ENCODE measurements around the gene INKA2.
"Not testable (repeated sequence)": the region's sequence is repeated elsewhere in the genome, so short reads cannot be mapped to it uniquely, and the experiment has no call there.

INKA2 gene

DNA sequence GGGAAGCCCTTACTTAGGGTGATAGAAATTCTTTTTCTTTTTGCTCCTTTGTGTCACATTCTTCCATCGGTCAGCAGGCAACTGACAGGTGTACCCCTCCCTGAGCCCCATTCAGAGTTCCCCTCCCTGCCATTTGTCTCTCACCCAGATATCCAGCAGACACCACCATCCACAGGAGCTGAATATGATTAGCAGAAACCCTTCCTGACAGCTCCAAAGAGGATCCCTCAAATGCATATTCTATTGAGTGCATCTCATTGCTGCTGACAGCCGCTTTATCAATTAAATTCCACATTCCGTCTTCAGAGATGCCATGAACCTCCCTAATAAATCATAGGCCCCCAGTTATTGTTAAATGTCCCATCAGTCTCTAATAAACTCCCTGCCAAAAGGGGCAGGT lies 10.4 kb upstream of the INKA2 start:
- DNase-seq, result no peak

- DNase-seq, result peak; percentile 20
These were observed 8.8 kb upstream of the INKA2 start for GRCh38 chr1:111747947-111748346.

- peak; percentile 70 for DNase-seq
These were observed 8.1 kb upstream of the INKA2 start for GRCh38 chr1:111747282-111747734.

DNA sequence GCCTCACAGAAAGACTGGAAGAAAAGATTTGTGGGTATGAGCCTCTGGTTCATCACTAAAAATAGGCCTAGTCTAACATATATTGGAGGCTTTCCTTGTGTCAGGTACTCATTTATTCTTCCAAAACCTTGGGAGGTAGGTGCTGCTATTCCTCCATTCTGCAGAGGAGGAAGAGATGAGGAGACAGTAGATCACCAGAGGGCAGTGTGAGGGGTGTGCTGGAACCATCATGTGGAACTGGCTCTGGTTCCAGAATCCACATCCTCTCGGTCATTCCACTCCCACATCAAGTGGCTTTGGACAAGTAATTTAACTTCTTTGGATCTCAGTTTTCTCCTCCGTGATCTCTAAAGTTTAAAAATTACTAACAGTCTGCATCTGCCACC lies 7.4 kb upstream of the INKA2 start:
- no peak for DNase-seq

DNA sequence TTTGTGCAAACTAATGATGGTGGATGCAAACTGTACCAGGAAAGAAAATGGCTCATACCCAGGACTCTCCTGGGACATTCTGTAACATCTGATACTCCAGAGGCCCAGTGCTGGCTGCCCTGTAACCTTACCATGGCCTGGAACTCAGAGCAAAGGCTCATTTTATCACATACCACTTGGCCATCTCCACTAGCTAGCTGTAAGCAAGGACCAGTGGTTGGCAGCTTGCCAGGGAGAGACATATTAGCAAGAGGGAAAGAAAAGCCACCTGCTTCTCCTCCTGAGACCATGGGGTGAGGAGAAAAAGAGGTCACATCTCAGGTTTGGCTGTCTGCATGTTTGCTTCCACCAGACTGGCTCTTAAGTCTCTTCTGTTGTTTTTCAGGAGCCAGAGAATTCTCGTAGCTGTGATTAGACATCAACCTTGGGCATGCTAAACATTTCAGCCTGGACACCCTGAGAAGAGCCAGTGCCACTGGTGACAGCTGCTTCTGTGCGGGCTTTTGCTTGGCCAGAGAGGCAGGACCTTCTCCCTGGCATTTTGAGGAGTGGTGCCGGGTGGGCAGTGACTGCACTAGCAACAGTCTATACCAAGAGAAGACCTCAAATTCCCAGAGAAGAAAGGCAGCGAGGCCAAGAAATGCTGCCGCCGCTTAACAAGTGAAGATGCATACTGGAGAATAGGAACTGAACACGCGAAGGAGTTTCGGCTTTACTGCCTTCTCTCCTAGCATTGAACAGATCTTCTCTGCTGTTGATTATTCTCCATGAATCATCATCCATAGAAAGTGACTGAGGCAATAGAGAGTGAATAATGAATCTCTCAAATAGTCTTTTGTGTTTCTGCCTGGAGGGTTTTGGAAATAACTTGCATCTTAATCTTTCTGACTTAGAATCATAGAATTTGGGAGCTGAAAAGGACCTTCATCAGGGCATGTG lies 6.7 kb upstream of the INKA2 start:
- DNase-seq, result peak; percentile 41

GRCh38 chr1:111743679-111744101 lies 4.5 kb upstream of the INKA2 start:
- DNase-seq, result no peak

DNA sequence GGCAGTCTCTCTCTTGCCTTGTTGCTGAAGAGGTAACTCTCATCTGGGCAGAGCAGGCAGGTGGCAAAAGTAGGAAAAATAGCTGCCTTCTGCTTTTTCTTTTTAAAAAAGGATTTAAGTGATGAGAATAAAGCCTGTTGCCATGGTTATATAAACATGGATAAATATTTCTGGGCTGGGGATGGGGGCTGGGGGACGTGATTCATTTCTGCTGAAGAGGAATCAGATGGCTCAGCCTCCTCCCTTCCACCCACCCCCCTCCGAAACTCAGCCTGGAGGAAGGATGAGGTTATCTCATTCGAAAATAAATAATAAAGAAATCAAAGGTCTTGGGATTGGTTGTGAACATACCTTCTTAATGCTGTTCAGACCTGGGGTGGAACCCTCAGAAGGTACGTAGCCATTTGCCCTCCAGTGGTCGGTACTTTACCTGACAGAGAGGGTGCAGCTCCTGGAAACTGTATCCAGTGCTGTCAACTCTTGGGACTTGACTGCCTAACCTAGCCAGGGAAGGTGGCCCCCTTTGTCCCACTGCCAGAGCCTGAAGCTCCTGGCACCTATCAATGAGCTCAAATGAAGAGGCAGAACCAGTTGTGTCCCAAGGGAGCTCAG lies 3.8 kb upstream of the INKA2 start:
- DNase-seq, result no peak

- DNase-seq, result not testable (repeated sequence)
These were observed 3.1 kb upstream of the INKA2 start for GRCh38 chr1:111742292-111742691.

DNA sequence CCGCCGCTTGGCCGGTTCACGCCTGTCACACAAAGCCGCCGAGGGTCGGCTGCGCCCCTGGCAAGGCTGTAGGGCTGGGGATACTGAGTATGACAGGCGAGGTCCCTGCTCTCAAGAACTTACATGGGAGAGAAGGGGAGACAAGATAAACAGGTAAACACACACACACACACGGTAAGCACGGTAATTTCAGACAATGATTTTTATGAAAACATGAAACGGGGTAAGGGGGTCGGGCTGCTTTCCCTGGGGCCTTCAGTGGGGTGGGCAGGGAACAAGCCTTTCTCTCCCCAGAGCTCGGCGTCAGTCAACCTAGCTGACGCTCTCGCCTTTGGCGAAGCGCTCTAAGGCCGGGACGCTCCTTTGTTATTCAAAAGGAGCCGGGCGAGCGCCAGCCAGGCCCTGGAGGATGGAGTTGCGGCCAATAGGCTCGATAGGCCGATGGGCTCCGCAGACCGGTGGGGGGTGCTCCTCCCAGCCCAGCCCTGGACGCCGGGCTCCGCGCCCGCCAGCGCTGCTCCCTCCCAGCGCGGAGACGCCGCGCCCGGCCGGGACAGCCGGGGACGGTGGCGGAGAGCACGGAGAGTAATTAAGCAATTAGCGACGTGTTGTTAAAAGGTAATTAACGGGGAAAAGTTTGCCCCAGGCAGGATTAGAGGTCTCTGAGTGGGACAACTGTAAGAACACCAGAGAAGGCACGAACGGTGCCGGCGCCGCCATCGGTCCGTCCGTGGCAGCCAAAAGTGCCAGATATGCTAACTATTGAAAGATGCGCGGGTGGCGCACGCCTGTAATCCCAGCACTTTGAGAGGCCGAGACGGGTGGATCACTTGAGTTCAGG lies 950 bp upstream of the INKA2 start:
- DNase-seq, result peak; percentile 63

- peak; percentile 94 for DNase-seq
These were observed 580 bp downstream of the INKA2 start for GRCh38 chr1:111738436-111739193.

DNA sequence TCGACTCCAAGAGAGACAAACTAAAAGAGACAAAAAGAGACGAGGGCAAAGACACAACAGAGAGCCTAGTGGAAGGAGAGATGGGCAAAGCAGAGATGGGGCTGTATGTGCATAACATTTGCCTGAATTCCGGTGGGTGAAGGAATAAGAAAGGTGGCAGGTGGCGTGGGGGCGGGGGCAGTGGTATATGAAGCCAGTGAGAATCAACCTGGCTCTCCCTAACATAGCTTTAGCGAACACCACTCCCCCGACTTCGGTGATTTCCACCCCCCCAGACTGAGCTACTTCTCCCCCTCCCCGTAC lies 1.1 kb downstream of the INKA2 start:
- no peak for DNase-seq

- no peak for DNase-seq
These were observed 1.7 kb downstream of the INKA2 start for GRCh38 chr1:111737216-111738132.

DNA sequence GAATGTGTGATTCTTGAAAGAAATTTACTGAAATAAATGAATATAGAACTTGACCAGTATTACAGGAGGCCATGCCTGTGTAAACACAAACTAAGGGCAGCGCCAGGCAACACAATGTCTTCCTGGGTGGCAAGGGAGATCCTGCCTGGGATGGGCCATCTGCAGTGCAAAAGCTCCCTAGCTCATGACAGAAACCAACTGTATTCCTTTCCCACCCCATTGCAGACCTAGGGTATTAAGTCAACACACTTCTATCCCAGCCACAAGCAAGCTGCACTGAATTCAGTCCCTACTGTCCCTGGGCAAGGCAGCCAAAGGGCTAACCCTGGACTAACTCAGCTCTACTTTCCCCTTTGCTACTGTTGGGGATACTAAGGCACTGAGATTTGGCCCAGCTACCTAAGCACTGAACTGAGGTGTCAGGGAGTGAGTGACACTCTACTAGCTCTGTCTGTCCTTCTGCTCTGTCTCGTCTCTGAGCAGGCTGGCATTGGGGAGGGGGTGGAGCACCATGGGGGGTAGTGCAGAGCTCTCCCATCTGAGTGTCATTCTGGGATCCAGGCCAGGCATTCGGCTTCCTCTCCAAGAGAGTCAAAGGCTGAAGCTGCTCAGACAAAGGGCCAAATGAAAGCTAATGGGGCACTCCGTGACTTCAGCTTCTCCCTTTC lies 2.5 kb downstream of the INKA2 start:
- DNase-seq, result peak; percentile 65

GRCh38 chr1:111735858-111736544 lies 3.2 kb downstream of the INKA2 start:
- DNase-seq, result peak; percentile 99

DNA sequence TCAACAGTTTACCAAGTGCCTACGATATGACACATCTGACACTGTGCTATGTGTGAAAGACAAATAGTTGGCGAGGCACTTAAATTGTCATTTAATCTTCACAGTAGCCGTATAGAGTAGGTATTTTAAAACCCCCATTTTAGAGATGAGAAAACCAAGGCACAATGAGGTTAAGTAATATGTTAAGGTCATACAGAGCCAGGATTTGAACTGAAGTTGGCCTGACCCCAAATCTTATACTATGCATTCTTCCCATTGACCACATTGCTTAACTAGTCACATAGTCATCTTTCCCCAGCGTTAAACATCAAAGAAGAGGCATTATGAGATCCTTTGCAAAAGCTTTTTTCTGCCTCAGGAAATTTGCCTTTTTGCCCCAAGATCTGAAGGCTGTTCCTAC lies 3.9 kb downstream of the INKA2 start:
- no peak for DNase-seq

DNA sequence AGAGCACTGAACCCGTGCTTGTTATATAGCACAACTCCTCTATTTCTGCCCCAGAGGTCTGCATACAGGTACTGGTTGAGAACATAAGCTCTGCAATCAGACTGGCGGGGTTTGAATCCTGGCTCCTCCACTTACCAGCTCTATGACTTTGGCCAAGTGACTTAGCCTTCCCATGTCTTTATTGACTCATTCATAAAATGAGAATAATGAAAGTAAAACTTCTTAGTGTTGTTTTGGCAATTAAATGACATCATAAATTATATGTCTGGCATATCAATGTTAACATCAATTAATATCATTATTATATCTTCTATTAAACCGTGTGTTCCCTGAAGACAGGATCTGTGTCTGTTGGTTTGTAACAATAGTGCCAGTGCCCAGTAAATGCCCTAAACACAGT lies 4.3 kb downstream of the INKA2 start:
- DNase-seq, result no peak

DNA sequence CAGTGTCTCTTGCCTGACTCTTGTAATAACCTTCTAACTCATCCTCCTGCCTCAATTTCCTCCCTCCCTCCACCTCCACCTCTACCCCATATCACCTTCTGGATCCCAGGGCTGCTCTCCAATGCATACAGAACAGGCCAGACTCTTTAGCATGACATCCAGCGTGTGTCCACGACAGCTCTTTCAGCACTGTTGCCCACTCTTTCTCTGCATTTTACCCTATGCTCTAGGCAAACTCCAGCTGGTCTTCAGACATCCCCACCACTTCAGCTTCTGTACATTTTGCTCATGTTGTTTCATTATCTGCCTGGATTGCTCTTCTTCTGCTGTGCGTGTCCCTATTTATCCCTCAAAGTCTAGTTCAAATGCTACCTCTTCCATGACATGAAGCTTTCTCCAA lies 4.8 kb downstream of the INKA2 start:
- DNase-seq, result no peak

DNA sequence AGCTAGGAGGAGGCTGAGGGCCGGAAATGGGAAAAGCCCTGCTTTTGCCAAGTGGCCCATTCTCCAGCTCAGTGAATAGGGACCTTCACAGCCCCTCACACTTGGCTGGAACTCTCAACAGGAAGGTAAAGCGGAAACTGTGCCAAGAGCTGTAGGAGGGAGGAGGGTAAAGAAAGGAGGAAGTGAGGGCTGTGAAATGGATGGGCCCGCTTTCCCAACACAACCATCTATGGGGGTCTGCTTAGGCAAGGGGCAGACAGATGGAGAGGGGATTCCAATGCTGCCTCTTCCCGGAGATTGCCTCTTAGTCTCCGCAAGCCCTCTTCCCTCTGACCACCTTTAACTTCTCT lies 5.2 kb downstream of the INKA2 start:
- no peak for DNase-seq

DNA sequence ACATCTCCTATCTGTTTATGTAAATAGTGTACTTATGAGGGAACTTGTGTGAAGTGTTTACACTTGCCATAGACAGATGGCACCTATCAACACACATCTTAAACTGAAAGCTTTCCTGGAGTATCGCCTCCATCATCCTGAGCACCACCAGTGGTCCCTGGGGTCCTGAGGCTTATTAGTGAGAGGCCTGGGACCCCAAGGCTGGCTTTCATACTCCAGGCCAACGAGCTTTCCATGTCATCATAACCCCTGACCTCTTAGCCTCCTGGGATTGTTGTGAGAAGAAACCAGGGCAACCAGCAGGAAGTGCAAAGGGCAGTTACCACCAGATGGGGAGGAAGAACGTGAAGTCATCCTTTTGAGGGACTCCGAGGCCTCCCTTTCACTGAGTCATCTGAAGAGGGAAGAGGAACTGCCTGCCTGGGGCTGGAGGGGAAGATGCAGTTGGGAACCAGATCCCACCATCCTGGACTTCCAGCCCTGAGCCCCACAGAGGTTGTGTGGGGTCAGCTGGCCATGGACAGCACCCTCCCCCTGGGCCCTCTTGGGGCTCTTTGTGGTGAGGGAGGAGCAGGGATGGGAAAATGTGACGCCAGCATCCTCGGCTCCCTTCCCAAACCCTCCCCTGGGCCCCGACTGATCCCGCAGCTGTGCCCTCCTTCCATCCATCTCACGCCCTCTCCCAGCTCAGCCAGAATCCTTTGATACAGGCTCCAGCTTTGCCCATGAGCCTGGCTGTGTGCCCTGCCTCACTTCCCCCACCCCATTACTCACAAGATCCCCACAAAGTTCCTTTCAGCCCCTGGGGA lies 5.8 kb downstream of the INKA2 start:
- DNase-seq, result peak; percentile 84

DNA sequence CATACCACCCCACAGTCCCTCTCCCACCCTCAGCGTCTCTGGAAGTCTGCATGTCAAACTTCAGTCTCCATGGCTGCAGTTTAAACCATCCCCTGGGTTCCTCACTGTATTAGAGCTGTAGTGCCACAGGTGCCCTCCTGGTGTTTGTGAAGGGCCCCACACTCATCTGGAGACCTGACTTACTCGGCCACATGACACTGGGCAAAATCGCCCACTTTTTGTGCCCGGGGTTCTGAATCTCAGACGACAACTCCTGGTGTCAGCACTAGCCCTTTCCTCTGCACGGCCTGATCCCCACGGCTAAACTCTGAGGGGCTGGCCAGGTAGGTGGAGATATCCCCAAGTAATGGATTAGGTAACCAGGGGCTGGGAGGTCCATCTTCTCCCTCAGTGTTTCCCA lies 6.5 kb downstream of the INKA2 start:
- DNase-seq, result no peak

Measured in NCI-H2171 treated with DMSO at 0.1 percent for 48 hours (cell line).